ENCODE measurements around the gene APBB2. TPM values are rescaled to one million over a fixed set of nuclear protein-coding genes. Genes with fewer than 3 reads are reported as not detected.

Gene APBB2
- polyA plus RNA-seq, 3 donors: 0.15 to 0.33 TPM; not detected in 1

DNA sequence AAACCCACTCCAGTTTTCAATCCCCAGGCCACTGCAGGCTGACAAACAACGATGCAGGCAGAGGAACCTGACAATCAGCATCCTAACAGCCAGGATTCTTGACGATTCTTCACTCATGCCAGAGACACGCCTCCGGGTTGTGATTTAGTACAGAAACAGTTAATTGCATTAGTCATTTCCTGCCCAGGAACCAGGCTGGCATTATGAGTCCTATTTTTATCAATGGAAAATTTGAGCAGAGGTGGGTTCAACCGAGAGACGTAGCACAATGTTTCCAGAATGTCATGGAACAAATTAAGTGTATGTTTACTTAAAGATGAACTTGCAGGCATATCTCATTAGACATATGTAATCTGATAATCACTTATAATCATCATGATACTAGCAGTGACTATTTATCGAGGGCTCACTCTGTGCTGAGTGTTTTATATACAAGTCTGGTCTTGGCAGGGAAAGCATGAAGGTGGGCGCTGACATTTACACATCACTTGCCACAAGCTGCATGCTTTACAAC, 304.9 kb downstream of the APBB2 start:
- H3K79me2 ChIP-seq (ENCODE audit: insufficient read depth, low read length): no peaks in the 10 kb centered on the region
- no peaks in the 10 kb centered on the region for H3K36me3 Mint-ChIP-seq
- whole genome bisulfite sequencing (ENCODE audit: insufficient coverage): no CpG with 5 or more reads among the region's 8 CpGs
- intact Hi-C loops (cut with micrococcal nuclease): no loop called here
- H3K9me3 ChIP-seq (replicated peaks in 1 of 2; ENCODE audit: control insufficient read depth in 1 of 2, insufficient read depth in 1 of 2, low read length in 2 of 2): peaks cover 0 to 2% of the 10 kb centered on the region in 2 donors
- no peak overlapping the region for H3K4me3 ChIP-seq (replicated peaks in 1 of 3; ENCODE audit: low read depth in 2 of 3, low read length in 3 of 3)
- H3K9ac ChIP-seq (ENCODE audit: insufficient read depth, low read length, poor library complexity, severe bottlenecking): no peak overlapping the region
- H3K9me3 Mint-ChIP-seq: peaks cover 0 to 7% (median 4%) of the 10 kb centered on the region in 7 donors
- no peak overlapping the region for H3K27ac Mint-ChIP-seq
- H3K4me1 Mint-ChIP-seq: peaks cover 13% of the 10 kb centered on the region
- H3K4me1 ChIP-seq (ENCODE audit: control insufficient read depth in 1 of 2, insufficient read depth in 2 of 2, low read length in 2 of 2): no peaks in the 10 kb centered on the region
- H3K36me3 ChIP-seq (replicated peaks in 1 of 2; ENCODE audit: control insufficient read depth in 1 of 2, insufficient read depth in 2 of 2, low read length in 2 of 2): no peaks in the 10 kb centered on the region
- no peak overlapping the region for H3K4me3 Mint-ChIP-seq
- TF ChIP-seq, protein P1, sequence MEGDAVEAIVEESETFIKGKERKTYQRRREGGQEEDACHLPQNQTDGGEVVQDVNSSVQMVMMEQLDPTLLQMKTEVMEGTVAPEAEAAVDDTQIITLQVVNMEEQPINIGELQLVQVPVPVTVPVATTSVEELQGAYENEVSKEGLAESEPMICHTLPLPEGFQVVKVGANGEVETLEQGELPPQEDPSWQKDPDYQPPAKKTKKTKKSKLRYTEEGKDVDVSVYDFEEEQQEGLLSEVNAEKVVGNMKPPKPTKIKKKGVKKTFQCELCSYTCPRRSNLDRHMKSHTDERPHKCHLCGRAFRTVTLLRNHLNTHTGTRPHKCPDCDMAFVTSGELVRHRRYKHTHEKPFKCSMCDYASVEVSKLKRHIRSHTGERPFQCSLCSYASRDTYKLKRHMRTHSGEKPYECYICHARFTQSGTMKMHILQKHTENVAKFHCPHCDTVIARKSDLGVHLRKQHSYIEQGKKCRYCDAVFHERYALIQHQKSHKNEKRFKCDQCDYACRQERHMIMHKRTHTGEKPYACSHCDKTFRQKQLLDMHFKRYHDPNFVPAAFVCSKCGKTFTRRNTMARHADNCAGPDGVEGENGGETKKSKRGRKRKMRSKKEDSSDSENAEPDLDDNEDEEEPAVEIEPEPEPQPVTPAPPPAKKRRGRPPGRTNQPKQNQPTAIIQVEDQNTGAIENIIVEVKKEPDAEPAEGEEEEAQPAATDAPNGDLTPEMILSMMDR (IDR thresholded peaks at IDR 0.05): no peak
- H3K27me3 ChIP-seq (ENCODE audit: control insufficient read depth in 2 of 2, insufficient read depth in 2 of 2, low read length in 2 of 2): no peaks in the 10 kb centered on the region
- H2AFZ ChIP-seq (ENCODE audit: insufficient read depth, low read depth, low read length, poor library complexity, severe bottlenecking): peak overlapping the region; percentile 48
- DNase-seq: no peak
- peaks cover 0 to 1% (median 0%) of the 10 kb centered on the region in 3 donors for H3K27me3 Mint-ChIP-seq (ENCODE audit: low read depth in 3 of 3)
- H3K4me2 ChIP-seq (replicated peaks; ENCODE audit: extremely low read depth, low read length, poor library complexity, severe bottlenecking): no peak overlapping the region
- no peak overlapping the region for H3K27ac ChIP-seq (ENCODE audit: low read depth in 1 of 2, low read length in 2 of 2)
- no peaks in the 10 kb centered on the region for H4K20me1 ChIP-seq (ENCODE audit: insufficient read depth, low read length)

- TF ChIP-seq, protein P1 (IDR thresholded peaks at IDR 0.05): peak; percentile 93
- H3K4me3 Mint-ChIP-seq: no peak overlapping the region
- Histone ChIP-seq H3K4me2 (replicated peaks; ENCODE audit: extremely low read depth, low read length, poor library complexity, severe bottlenecking) (no peak overlapping the region), H3K4me1 (ENCODE audit: control insufficient read depth in 1 of 2, insufficient read depth in 2 of 2, low read length in 2 of 2) (no peaks in the 10 kb centered on the region), H3K79me2 (ENCODE audit: insufficient read depth, low read length) (no peaks in the 10 kb centered on the region), H3K27me3 (ENCODE audit: control insufficient read depth in 2 of 2, insufficient read depth in 2 of 2, low read length in 2 of 2) (no peaks in the 10 kb centered on the region), H2AFZ (ENCODE audit: insufficient read depth, low read depth, low read length, poor library complexity, severe bottlenecking) (peak overlapping the region; percentile 48), H3K4me3 (replicated peaks in 1 of 3; ENCODE audit: low read depth in 2 of 3, low read length in 3 of 3) (no peak overlapping the region), H3K9me3 (replicated peaks in 1 of 2; ENCODE audit: control insufficient read depth in 1 of 2, insufficient read depth in 1 of 2, low read length in 2 of 2) (no peaks in the 10 kb centered on the region), H3K9ac (ENCODE audit: insufficient read depth, low read length, poor library complexity, severe bottlenecking) (no peak overlapping the region), H4K20me1 (ENCODE audit: insufficient read depth, low read length) (no peaks in the 10 kb centered on the region), H3K27ac (ENCODE audit: low read depth in 1 of 2, low read length in 2 of 2) (no peak overlapping the region), H3K36me3 (replicated peaks in 1 of 2; ENCODE audit: control insufficient read depth in 1 of 2, insufficient read depth in 2 of 2, low read length in 2 of 2) (no peaks in the 10 kb centered on the region)
- H3K4me1 Mint-ChIP-seq: peaks cover 13% of the 10 kb centered on the region
- 40% methylated on average over 3 of the region's 12 CpGs for WGBS (ENCODE audit: insufficient coverage)
- no peaks in the 10 kb centered on the region for H3K36me3 Mint-ChIP-seq
- H3K27ac Mint-ChIP-seq: no peak overlapping the region
- peaks cover 0 to 2% (median 0%) of the 10 kb centered on the region in 7 donors for H3K9me3 Mint-ChIP-seq
- peaks cover 0 to 1% (median 0%) of the 10 kb centered on the region in 3 donors for H3K27me3 Mint-ChIP-seq (ENCODE audit: low read depth in 3 of 3)
- DNase-seq: peak; percentile 51 to 75 (median 66)
- intact Hi-C loops (cut with micrococcal nuclease): no loop called here
These were observed 305.5 kb downstream of the APBB2 start for GRCh38 chr4:40908702-40909362.
